GM12878 (cell line): ENCODE results near the gene ZNF280C. TPM values are rescaled to one million over a fixed set of nuclear protein-coding genes. Genes with fewer than 3 reads are reported as not detected.
A peak's percentile ranks its signal among the peaks of the same experiment; 100 is the strongest.

Source experiments
- ATAC-seq: fragments of 200-7000 bp; cut with Tn5 transposase; 3 replicates; pipeline ENCODE4 v1.9.1; 2020; ENCODE audit warnings: mild to moderate bottlenecking, moderate library complexity
- BruUV-seq: library from RNA; stranded (reverse); fragments of 400-500 nt; replicated peaks from 2 replicates; lab custom pipeline; 2021; lab: Mats Ljungman, UMichigan
- CTCF ChIA-PET: fragments of 300-600 bp; sonication (Branson Sonifier 250); formaldehyde crosslinking; extraction: SDS; loops from one replicate; lab custom pipeline; 2021; ENCODE audit warnings: inconsistent platforms; lab: Yijun Ruan, JAX
- POLR2A ChIA-PET: fragments of 350-600 bp; formaldehyde crosslinking; extraction: SDS; loops from one replicate; lab custom pipeline; 2021; ENCODE audit warnings: inconsistent platforms; lab: Charles Lee
- RAD21 ChIA-PET: fragments of 300-600 bp; sonication (Branson Sonifier 250); formaldehyde crosslinking; loops from one replicate; lab custom pipeline; 2023; ENCODE audit warnings: antibody characterized with exemption; ENCODE audit not compliant: unreplicated experiment; lab: Charles Lee
- SMC1A ChIA-PET: fragments of 300-600 bp; sonication (Branson Sonifier 250); formaldehyde crosslinking; loops from one replicate; lab custom pipeline; 2023; ENCODE audit not compliant: unreplicated experiment, uncharacterized antibody; lab: Charles Lee
- DNase-seq: peaks from one replicate; pipeline ENCODE4 v3.0.0-alpha.2; 2011; ENCODE audit warnings: low read depth, low spot score
- FAIRE-seq: peaks from 3 replicates; lab custom pipeline; 2011; peaks lifted over from hg19 to GRCh38; lab: Jason Lieb, UNC
- H2AFZ ChIP-seq: 2 replicates; pipeline ENCODE4 v1.6.0; 2011; ENCODE audit warnings: low read depth, low read length, control low read depth; ENCODE audit not compliant: control insufficient read depth
- H3K27ac ChIP-seq: 2 replicates; pipeline ENCODE4 v1.5.1; 2011; ENCODE audit warnings: control low read depth; ENCODE audit not compliant: control insufficient read depth, insufficient read depth
- H3K27me3 ChIP-seq, 2 experiments: replicated peaks in 1 of 2; 2 replicates each; pipeline versions ENCODE4 v1.6.0 to v1.6.1; 2011; ENCODE audit warnings: low read length in 1 of 2; ENCODE audit not compliant: control insufficient read depth in 2 of 2, insufficient read depth in 2 of 2
- H3K36me3 ChIP-seq, 2 experiments: 2 replicates each; pipeline ENCODE4 v1.5.1; 2011; ENCODE audit warnings: low read length in 1 of 2; ENCODE audit not compliant: control insufficient read depth in 2 of 2, insufficient read depth in 2 of 2
- H3K4me1 ChIP-seq: 2 replicates; pipeline ENCODE4 v1.6.1; 2011; ENCODE audit warnings: mild to moderate bottlenecking, low read length, moderate library complexity, mixed read lengths; ENCODE audit not compliant: control insufficient read depth, insufficient read depth
- H3K4me2 ChIP-seq: 2 replicates; pipeline ENCODE4 v1.6.0; 2011; ENCODE audit warnings: control low read depth; ENCODE audit not compliant: control insufficient read depth, insufficient read depth
- H3K4me3 ChIP-seq: fragments of 200-600 bp; sonication (generic); 2 replicates; pipeline ENCODE4 v1.5.1; 2016
- H3K79me2 ChIP-seq: 2 replicates; pipeline ENCODE4 v1.6.0; 2011; ENCODE audit warnings: low read length; ENCODE audit not compliant: control insufficient read depth, insufficient read depth
- H3K9ac ChIP-seq: 2 replicates; pipeline ENCODE4 v1.8.0; 2011; ENCODE audit warnings: low read length, control low read depth, mixed read lengths; ENCODE audit not compliant: control insufficient read depth, insufficient read depth
- H3K9me3 ChIP-seq: replicated peaks from 3 replicates; pipeline ENCODE4 v1.5.1; 2011; ENCODE audit warnings: mild to moderate bottlenecking, low read length; ENCODE audit not compliant: control insufficient read depth, insufficient read depth
- H4K20me1 ChIP-seq: 2 replicates; pipeline ENCODE4 v1.6.0; 2011; ENCODE audit not compliant: control insufficient read depth, insufficient read depth
- IRF3 ChIP-seq: fragments of 450-650 bp; IDR thresholded peaks from 2 replicates; pipeline ENCODE4 v1.6.1; 2014; ENCODE audit warnings: mild to moderate bottlenecking
- in situ Hi-C: fragments of 300-500 bp; cut with MboI; formaldehyde crosslinking; loops from 9 replicates; pipeline ENCODE4 v1.14.3; 2018; ENCODE audit warnings: mixed read lengths
- intact Hi-C: fragments of 100-400 bp; cut with micrococcal nuclease; formaldehyde crosslinking; loops from one replicate; pipeline ENCODE4 v1.14.2; 2022; ENCODE audit not compliant: unreplicated experiment
- polyA plus RNA-seq, 11 experiments: library from polyadenylated mRNA; depleted of rRNA in 4 of 11; unstranded in 6 of 11; stranded (reverse) in 5 of 11; fragments of >200 nt; fragmentation: Nextera tagmentation in 4 of 11; fragmentation: Illumina TruSeq in 1 of 11; extraction: Ambion mirVana in 4 of 11; extraction: Trizol in 1 of 11; gene quantifications; 1 replicate in 1 of 11; 2 replicates in 10 of 11; pipeline versions ENCODE4 v1.2.1 to v1.2.3, GENCODE V29; 2011 to 2016; ENCODE audit warnings: inconsistent platforms in 2 of 11, missing spikeins in 2 of 11, low read depth in 1 of 11
- total RNA-seq, 4 experiments: library from RNA; depleted of rRNA in 3 of 4; stranded (reverse); fragments of >200 nt in 3 of 4; fragmentation: Illumina TruSeq in 1 of 4; extraction: Trizol in 1 of 4; gene quantifications; 2 replicates each; pipeline versions ENCODE4 v1.2.1 to v1.2.3, GENCODE V29; 2013 to 2021
- TF ChIP-seq, protein P1 (sequence below): fragments of 450-650 bp; IDR thresholded peaks from 2 replicates; pipeline ENCODE4 v1.6.1; 2017; ENCODE audit warnings: antibody characterized with exemption, mild to moderate bottlenecking, moderate library complexity
- TF ChIP-seq, protein P2 (sequence below): fragments of 450-650 bp; IDR thresholded peaks from 2 replicates; pipeline ENCODE4 v1.6.1; 2016; ENCODE audit warnings: mild to moderate bottlenecking

ZNF280C gene
- total and polyA plus RNA-seq, 10 of the 15 experiments (the other 5 are each of a cell fraction or from before 2014, with no cell fraction given) = 0.82 to 8.8 (median 5.7) TPM

DNA sequence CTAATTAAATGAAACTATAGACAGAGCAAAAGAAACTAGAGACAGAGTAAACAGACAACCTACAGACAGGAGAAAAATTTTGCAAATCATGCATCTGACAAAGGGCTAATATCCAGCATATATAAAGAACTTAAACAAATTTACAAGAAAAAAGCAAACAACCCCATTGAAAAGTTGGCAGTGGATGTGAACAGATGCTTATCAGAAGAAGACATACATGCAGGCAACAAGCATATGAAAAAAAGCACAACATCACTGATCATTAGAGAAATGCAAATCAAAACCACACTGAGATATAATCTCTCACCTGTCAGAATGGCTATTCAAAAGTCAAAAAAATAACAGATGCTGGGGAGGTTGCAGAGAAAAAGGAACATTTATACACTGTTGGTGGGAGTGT is 14.8 kb downstream of the ZNF280C start:
- H4K20me1 ChIP-seq = no peaks in the 10 kb centered on the region
- peaks cover 0 to 3% of the 10 kb centered on the region in 2 experiments; a peak in 1 of 4 replicates for H3K36me3 ChIP-seq
- ATAC-seq (no peak), FAIRE-seq (no peak), DNase-seq (no peak)
- RAD21 ChIA-PET = no interaction called here
- no peak overlapping the region for H3K27ac ChIP-seq
- BruUV-seq = no TSS peak
- in situ Hi-C loops (no loop called here), intact Hi-C loops (no loop called here)
- H3K79me2 ChIP-seq = no peaks in the 10 kb centered on the region
- H3K9ac ChIP-seq = no peak overlapping the region
- no peaks in the 10 kb centered on the region for H3K4me1 ChIP-seq
- CTCF ChIA-PET = no interaction called here
- POLR2A ChIA-PET = no interaction called here
- no peak overlapping the region for H3K4me2 ChIP-seq
- H3K9me3 ChIP-seq = no peaks in the 10 kb centered on the region
- H3K27me3 ChIP-seq = no peaks in the 10 kb centered on the region
- no peak overlapping the region for H2AFZ ChIP-seq
- SMC1A ChIA-PET = no interaction called here
- no peak overlapping the region for H3K4me3 ChIP-seq
- TF ChIP-seq IRF3 = no peak
- TF ChIP-seq, protein P1, sequence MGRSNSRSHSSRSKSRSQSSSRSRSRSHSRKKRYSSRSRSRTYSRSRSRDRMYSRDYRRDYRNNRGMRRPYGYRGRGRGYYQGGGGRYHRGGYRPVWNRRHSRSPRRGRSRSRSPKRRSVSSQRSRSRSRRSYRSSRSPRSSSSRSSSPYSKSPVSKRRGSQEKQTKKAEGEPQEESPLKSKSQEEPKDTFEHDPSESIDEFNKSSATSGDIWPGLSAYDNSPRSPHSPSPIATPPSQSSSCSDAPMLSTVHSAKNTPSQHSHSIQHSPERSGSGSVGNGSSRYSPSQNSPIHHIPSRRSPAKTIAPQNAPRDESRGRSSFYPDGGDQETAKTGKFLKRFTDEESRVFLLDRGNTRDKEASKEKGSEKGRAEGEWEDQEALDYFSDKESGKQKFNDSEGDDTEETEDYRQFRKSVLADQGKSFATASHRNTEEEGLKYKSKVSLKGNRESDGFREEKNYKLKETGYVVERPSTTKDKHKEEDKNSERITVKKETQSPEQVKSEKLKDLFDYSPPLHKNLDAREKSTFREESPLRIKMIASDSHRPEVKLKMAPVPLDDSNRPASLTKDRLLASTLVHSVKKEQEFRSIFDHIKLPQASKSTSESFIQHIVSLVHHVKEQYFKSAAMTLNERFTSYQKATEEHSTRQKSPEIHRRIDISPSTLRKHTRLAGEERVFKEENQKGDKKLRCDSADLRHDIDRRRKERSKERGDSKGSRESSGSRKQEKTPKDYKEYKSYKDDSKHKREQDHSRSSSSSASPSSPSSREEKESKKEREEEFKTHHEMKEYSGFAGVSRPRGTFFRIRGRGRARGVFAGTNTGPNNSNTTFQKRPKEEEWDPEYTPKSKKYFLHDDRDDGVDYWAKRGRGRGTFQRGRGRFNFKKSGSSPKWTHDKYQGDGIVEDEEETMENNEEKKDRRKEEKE = no peak
- TF ChIP-seq, protein P2, sequence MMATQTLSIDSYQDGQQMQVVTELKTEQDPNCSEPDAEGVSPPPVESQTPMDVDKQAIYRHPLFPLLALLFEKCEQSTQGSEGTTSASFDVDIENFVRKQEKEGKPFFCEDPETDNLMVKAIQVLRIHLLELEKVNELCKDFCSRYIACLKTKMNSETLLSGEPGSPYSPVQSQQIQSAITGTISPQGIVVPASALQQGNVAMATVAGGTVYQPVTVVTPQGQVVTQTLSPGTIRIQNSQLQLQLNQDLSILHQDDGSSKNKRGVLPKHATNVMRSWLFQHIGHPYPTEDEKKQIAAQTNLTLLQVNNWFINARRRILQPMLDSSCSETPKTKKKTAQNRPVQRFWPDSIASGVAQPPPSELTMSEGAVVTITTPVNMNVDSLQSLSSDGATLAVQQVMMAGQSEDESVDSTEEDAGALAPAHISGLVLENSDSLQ = 0 out of 2 replicates have a peak, but pooled peaks have one; percentile 32
